Measurements from ENCODE around the gene ARL4D. TPM values are rescaled to one million over a fixed set of nuclear protein-coding genes. Genes with fewer than 3 reads are reported as not detected.
"Not testable (repeated sequence)": the region's sequence is repeated elsewhere in the genome, so short reads cannot be mapped to it uniquely, and the experiment has no call there.

The ARL4D gene
- total and polyA plus RNA-seq, 2 experiments from 2014 or later: 23.0 to 49.4 TPM

DNA sequence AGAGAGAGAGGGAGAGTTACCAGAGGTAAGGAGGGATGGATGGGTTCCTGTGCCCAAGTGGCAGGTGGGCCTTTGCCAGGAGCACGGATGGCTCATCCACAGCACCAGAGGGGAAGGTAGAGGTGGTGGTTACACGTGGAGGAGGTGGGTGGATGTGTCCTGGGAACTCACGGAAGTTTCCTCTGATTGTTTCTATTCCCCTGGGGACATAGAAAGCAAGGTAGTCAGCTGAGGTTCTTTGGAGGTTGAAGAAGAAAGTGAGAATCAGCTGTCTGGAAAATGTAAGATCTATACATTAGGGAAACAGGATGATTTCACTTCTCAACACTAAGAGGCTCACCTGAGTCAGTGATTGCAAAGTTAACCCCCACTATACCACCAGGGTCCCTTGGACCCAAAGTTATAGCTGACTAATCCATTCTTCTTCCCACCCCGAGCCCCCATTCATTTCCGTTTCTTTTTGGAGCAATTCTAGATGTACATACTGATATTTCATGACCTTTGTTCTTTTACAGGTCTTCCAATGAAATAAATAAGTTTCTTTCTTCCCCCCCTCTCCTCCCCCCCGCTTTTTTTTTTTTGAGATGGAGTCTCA, 27.5 kb upstream of the ARL4D start:
- Histone ChIP-seq H3K4me2 (ENCODE audit: unreplicated experiment) (no peak overlapping the region), H3K9ac (no peak overlapping the region), H3K27me3 (replicated peaks; ENCODE audit: insufficient read depth) (no peaks in the 10 kb centered on the region), H4K20me1 (ENCODE audit: insufficient read depth) (no peaks in the 10 kb centered on the region), H3K4me1 (ENCODE audit: insufficient read depth) (peaks cover 12% of the 10 kb centered on the region), H3K9me3 (ENCODE audit: low read depth) (no peaks in the 10 kb centered on the region), H3K27ac (no peak overlapping the region), H2AFZ (no peak overlapping the region), H3K79me2 (ENCODE audit: insufficient read depth) (no peaks in the 10 kb centered on the region), H3F3A (ENCODE audit: insufficient read depth) (peaks cover 29% of the 10 kb centered on the region), H3K4me3 (no peak overlapping the region), H3K9me2 (ENCODE audit: insufficient read depth) (no peaks in the 10 kb centered on the region), H3K36me3 (ENCODE audit: low read depth) (no peaks in the 10 kb centered on the region)
- DNase-seq: no peak
- WGBS, 2 experiments (ENCODE audit: low coverage in 1 of 2, low lambda C conversion rate in 2 of 2, missing lambda C conversion rate in 2 of 2): 74 to 78% methylated on average over 5 of the region's 6 CpGs
- in situ Hi-C loops (cut with MboI): no loop called here
- TF ChIP-seq EZH2 (IDR thresholded peaks at IDR 0.05; ENCODE audit: insufficient read depth, poor library complexity, severe bottlenecking) (no peak), EZH2phosphoT487 (IDR thresholded peaks at IDR 0.05; ENCODE audit: insufficient read depth, low read depth) (no peak)

DNA sequence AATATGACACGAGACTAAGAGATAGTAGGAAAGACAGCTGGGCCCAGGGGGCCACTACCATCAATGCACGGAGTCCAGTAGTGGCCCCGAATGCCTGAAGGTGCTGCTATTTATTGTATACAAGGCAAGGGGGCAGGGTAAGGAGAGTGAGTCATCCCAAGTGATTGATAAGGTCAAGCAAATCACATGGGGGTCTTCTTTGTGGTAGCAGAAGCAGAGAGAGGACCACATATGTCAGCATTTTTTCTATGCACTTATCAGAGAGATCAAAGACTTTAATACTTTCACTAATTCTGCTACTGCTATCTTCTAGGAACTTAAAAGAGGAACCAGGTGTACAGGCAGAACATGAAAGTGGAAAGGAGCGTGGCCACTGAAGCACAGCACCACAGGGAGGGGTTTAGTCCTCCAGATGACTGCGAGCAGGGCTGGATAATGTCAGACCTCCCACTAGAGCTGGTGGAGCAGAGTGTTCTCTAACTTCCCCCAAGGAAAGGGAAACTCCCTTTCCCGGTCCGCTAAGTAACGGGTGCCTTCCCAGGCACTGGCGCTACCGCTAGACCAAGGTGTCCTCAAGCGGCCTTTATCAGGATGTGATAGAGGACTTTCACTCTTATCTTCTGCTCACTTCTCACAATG, 26.4 kb upstream of the ARL4D start:
- H3K4me1 ChIP-seq (ENCODE audit: insufficient read depth): peaks cover 9% of the 10 kb centered on the region
- H3K36me3 ChIP-seq (ENCODE audit: low read depth): no peaks in the 10 kb centered on the region
- no peak for TF ChIP-seq EZH2 (IDR thresholded peaks at IDR 0.05; ENCODE audit: insufficient read depth, poor library complexity, severe bottlenecking)
- TF ChIP-seq EZH2phosphoT487 (IDR thresholded peaks at IDR 0.05; ENCODE audit: insufficient read depth, low read depth): no peak
- H3K79me2 ChIP-seq (ENCODE audit: insufficient read depth): no peaks in the 10 kb centered on the region
- H3K4me2 ChIP-seq (ENCODE audit: unreplicated experiment): no peak overlapping the region
- no peak overlapping the region for H2AFZ ChIP-seq
- in situ Hi-C loops (cut with MboI): no loop called here
- H3K9me2 ChIP-seq (ENCODE audit: insufficient read depth): no peaks in the 10 kb centered on the region
- no peaks in the 10 kb centered on the region for H3K9me3 ChIP-seq (ENCODE audit: low read depth)
- H4K20me1 ChIP-seq (ENCODE audit: insufficient read depth): no peaks in the 10 kb centered on the region
- H3K27me3 ChIP-seq (replicated peaks; ENCODE audit: insufficient read depth): no peaks in the 10 kb centered on the region
- 84% methylated on average over 11 of the region's 11 CpGs for WGBS, 2 experiments (ENCODE audit: low coverage in 1 of 2, low lambda C conversion rate in 2 of 2, missing lambda C conversion rate in 2 of 2)
- H3K4me3 ChIP-seq: no peak overlapping the region
- H3K27ac ChIP-seq: no peak overlapping the region
- no peak for DNase-seq
- no peak overlapping the region for H3K9ac ChIP-seq
- H3F3A ChIP-seq (ENCODE audit: insufficient read depth): peaks cover 18% of the 10 kb centered on the region

DNA sequence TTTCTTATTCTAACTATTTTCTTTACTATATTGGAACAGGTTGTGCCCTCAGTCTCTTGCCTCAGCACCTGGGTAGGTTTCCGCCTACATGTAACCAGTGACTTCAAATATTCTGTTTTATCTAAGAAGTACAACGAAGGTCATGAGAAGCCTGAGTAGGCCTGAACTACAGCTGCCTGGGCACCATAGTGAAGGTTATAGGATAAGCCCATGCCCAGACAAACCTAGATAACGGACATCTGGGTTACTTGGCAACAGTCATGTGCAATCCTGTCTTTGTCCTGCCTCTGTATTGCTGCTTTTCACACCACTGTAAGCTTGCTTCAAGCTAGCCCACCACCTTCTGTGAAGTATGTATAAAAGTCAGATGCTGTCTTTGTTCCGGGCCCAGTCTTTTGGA, 25.4 kb upstream of the ARL4D start:
- Histone ChIP-seq H4K20me1 (ENCODE audit: insufficient read depth) (no peaks in the 10 kb centered on the region), H3K9me3 (ENCODE audit: low read depth) (no peaks in the 10 kb centered on the region), H3K36me3 (ENCODE audit: low read depth) (no peaks in the 10 kb centered on the region), H3K4me1 (ENCODE audit: insufficient read depth) (peaks cover 6% of the 10 kb centered on the region), H2AFZ (no peak overlapping the region), H3K27ac (no peak overlapping the region), H3K4me3 (no peak overlapping the region), H3K9ac (no peak overlapping the region), H3K9me2 (ENCODE audit: insufficient read depth) (no peaks in the 10 kb centered on the region), H3K27me3 (replicated peaks; ENCODE audit: insufficient read depth) (no peaks in the 10 kb centered on the region), H3K4me2 (ENCODE audit: unreplicated experiment) (no peak overlapping the region), H3F3A (ENCODE audit: insufficient read depth) (peaks cover 10% of the 10 kb centered on the region), H3K79me2 (ENCODE audit: insufficient read depth) (no peaks in the 10 kb centered on the region)
- no peak for DNase-seq
- TF ChIP-seq EZH2phosphoT487 (IDR thresholded peaks at IDR 0.05; ENCODE audit: insufficient read depth, low read depth) (no peak), EZH2 (IDR thresholded peaks at IDR 0.05; ENCODE audit: insufficient read depth, poor library complexity, severe bottlenecking) (no peak)
- WGBS, 2 experiments (ENCODE audit: low coverage in 1 of 2, low lambda C conversion rate in 2 of 2, missing lambda C conversion rate in 2 of 2): 90 to 95% methylated on average over 4 of the region's 4 CpGs
- in situ Hi-C loops (cut with MboI): no loop called here

DNA sequence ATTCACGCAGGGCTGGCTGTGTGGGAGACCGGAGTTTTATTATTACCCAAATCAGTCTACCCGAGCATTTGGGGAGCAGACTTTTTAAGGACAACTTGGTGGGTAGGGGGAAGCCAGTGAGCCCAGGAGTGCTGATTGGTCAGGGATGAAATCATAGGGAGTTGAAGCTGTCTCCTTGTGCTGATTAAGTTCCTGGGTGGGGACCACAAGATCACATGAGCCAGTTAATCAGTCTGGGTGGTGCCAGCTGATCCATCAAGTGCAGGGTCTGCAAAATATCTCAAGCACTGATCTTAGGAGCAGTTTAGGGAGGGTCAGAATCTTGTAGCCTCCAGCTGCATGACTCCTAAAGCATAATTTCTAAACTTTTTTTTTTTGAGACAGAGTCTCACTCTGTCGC, 22.9 kb upstream of the ARL4D start:
- 88 to 94% methylated on average over 4 of the region's 4 CpGs for WGBS, 2 experiments (ENCODE audit: low coverage in 1 of 2, low lambda C conversion rate in 2 of 2, missing lambda C conversion rate in 2 of 2)
- H3K4me2 ChIP-seq (ENCODE audit: unreplicated experiment); in situ Hi-C loops (cut with MboI); H3K4me1 ChIP-seq (ENCODE audit: insufficient read depth); H2AFZ ChIP-seq; H3F3A ChIP-seq (ENCODE audit: insufficient read depth); DNase-seq; H3K9me3 ChIP-seq (ENCODE audit: low read depth); H3K9ac ChIP-seq; H3K9me2 ChIP-seq (ENCODE audit: insufficient read depth); H3K36me3 ChIP-seq (ENCODE audit: low read depth); H3K4me3 ChIP-seq; H4K20me1 ChIP-seq (ENCODE audit: insufficient read depth); H3K79me2 ChIP-seq (ENCODE audit: insufficient read depth); H3K27ac ChIP-seq; H3K27me3 ChIP-seq (replicated peaks; ENCODE audit: insufficient read depth): not testable (repeated sequence)
